ENCODE measurements around the gene UTF1. TPM values are rescaled to one million over a fixed set of nuclear protein-coding genes. Genes with fewer than 3 reads are reported as not detected.
A peak's percentile ranks its signal among the peaks of the same experiment; 100 is the strongest.

UTF1 gene
- total RNA-seq, 2 experiments from 2014 or later = not detected

GRCh38 chr10:133208466-133208865, 21.6 kb upstream of the UTF1 start:
- no peaks in the 10 kb centered on the region for H3K36me3 Mint-ChIP-seq (ENCODE audit: low read depth)
- H3K9me3 Mint-ChIP-seq = no peaks in the 10 kb centered on the region
- CTCF ChIA-PET = no interaction called here
- POLR2A ChIA-PET = no interaction called here
- no peak for DNase-seq
- no peak overlapping the region for H3K27ac Mint-ChIP-seq
- H3K27me3 Mint-ChIP-seq = no peaks in the 10 kb centered on the region
- H3K4me3 Mint-ChIP-seq = no peak overlapping the region
- peaks cover 4% of the 10 kb centered on the region for H3K4me1 Mint-ChIP-seq

- CTCF ChIA-PET = no interaction called here
Measured at GRCh38 chr10:133209117-133209516, 20.9 kb upstream of the UTF1 start.

GRCh38 chr10:133209641-133210040, 20.4 kb upstream of the UTF1 start:
- POLR2A ChIA-PET = no interaction called here
- Mint-ChIP-seq H3K27ac (no peak overlapping the region), H3K36me3 (ENCODE audit: low read depth) (no peaks in the 10 kb centered on the region), H3K4me3 (no peak overlapping the region), H3K4me1 (peaks cover 4% of the 10 kb centered on the region), H3K27me3 (no peaks in the 10 kb centered on the region), H3K9me3 (no peaks in the 10 kb centered on the region)
- CTCF ChIA-PET = no interaction called here
- DNase-seq = no peak

More at GRCh38 chr10:133209117-133209516, 20.9 kb upstream of the UTF1 start:
- Mint-ChIP-seq H3K27me3 (no peaks in the 10 kb centered on the region), H3K36me3 (ENCODE audit: low read depth) (no peaks in the 10 kb centered on the region), H3K4me1 (peaks cover 4% of the 10 kb centered on the region), H3K27ac (no peak overlapping the region), H3K4me3 (no peak overlapping the region), H3K9me3 (no peaks in the 10 kb centered on the region)
- POLR2A ChIA-PET = no interaction called here
- DNase-seq = no peak

GRCh38 chr10:133210398-133211140, 19.4 kb upstream of the UTF1 start:
- no peaks in the 10 kb centered on the region for H3K27me3 Mint-ChIP-seq
- no peak overlapping the region for H3K4me3 Mint-ChIP-seq
- H3K4me1 Mint-ChIP-seq = peaks cover 4% of the 10 kb centered on the region
- H3K36me3 Mint-ChIP-seq (ENCODE audit: low read depth) = no peaks in the 10 kb centered on the region
- CTCF ChIA-PET = interaction anchor here (1.3 kb wide), 1 partner anchor 14 kb away, joined by 3 read pairs; no protein-coding TSS in a partner anchor
- no peaks in the 10 kb centered on the region for H3K9me3 Mint-ChIP-seq
- DNase-seq = peak; percentile 14
- no peak overlapping the region for H3K27ac Mint-ChIP-seq
- POLR2A ChIA-PET = no interaction called here

- Mint-ChIP-seq H3K27me3 (no peaks in the 10 kb centered on the region), H3K4me3 (no peak overlapping the region), H3K9me3 (no peaks in the 10 kb centered on the region), H3K36me3 (ENCODE audit: low read depth) (no peaks in the 10 kb centered on the region), H3K4me1 (peaks cover 4% of the 10 kb centered on the region), H3K27ac (no peak overlapping the region)
- CTCF ChIA-PET = interaction anchor here (1.3 kb wide), 1 partner anchor 13 kb away, joined by 3 read pairs; no protein-coding TSS in a partner anchor
- no peak for DNase-seq
- POLR2A ChIA-PET = no interaction called here
Measured at GRCh38 chr10:133211141-133211830, 18.7 kb upstream of the UTF1 start.

GRCh38 chr10:133211959-133212852, 17.8 kb upstream of the UTF1 start:
- POLR2A ChIA-PET = no interaction called here
- CTCF ChIA-PET = no interaction called here
- Mint-ChIP-seq H3K27ac (peak overlapping the region; percentile 22), H3K36me3 (ENCODE audit: low read depth) (no peaks in the 10 kb centered on the region), H3K27me3 (no peaks in the 10 kb centered on the region), H3K4me3 (no peak overlapping the region), H3K9me3 (no peaks in the 10 kb centered on the region), H3K4me1 (peaks cover 4% of the 10 kb centered on the region)
- no peak for DNase-seq

- H3K9me3 Mint-ChIP-seq = no peaks in the 10 kb centered on the region
- H3K36me3 Mint-ChIP-seq (ENCODE audit: low read depth) = no peaks in the 10 kb centered on the region
- CTCF ChIA-PET = no interaction called here
- no peak for DNase-seq
- H3K27ac Mint-ChIP-seq = no peak overlapping the region
- POLR2A ChIA-PET = no interaction called here
- H3K4me1 Mint-ChIP-seq = peaks cover 4% of the 10 kb centered on the region
- H3K4me3 Mint-ChIP-seq = no peak overlapping the region
- H3K27me3 Mint-ChIP-seq = no peaks in the 10 kb centered on the region
Measured at GRCh38 chr10:133212853-133213494, 17.0 kb upstream of the UTF1 start.

- CTCF ChIA-PET = no interaction called here
- Mint-ChIP-seq H3K36me3 (ENCODE audit: low read depth) (no peaks in the 10 kb centered on the region), H3K27ac (no peak overlapping the region), H3K4me1 (peaks cover 4% of the 10 kb centered on the region), H3K9me3 (no peaks in the 10 kb centered on the region), H3K4me3 (no peak overlapping the region), H3K27me3 (no peaks in the 10 kb centered on the region)
- no peak for DNase-seq
- POLR2A ChIA-PET = no interaction called here
Measured at GRCh38 chr10:133213641-133214467, 16.2 kb upstream of the UTF1 start.

GRCh38 chr10:133214468-133215410, 15.3 kb upstream of the UTF1 start:
- DNase-seq = no peak
- ChIA-PET CTCF (no interaction called here), POLR2A (no interaction called here)
- peaks cover 4% of the 10 kb centered on the region for H3K4me1 Mint-ChIP-seq
- no peak overlapping the region for H3K27ac Mint-ChIP-seq
- no peak overlapping the region for H3K4me3 Mint-ChIP-seq
- H3K27me3 Mint-ChIP-seq = no peaks in the 10 kb centered on the region
- no peaks in the 10 kb centered on the region for H3K36me3 Mint-ChIP-seq (ENCODE audit: low read depth)
- no peaks in the 10 kb centered on the region for H3K9me3 Mint-ChIP-seq

- Mint-ChIP-seq H3K27ac (no peak overlapping the region), H3K27me3 (no peaks in the 10 kb centered on the region), H3K9me3 (no peaks in the 10 kb centered on the region), H3K36me3 (ENCODE audit: low read depth) (no peaks in the 10 kb centered on the region), H3K4me3 (no peak overlapping the region), H3K4me1 (peaks cover under 1% of the 10 kb centered on the region)
- POLR2A ChIA-PET = no interaction called here
- DNase-seq = no peak
- CTCF ChIA-PET = no interaction called here
Measured at GRCh38 chr10:133215586-133215985, 14.4 kb upstream of the UTF1 start.

- H3K4me1 Mint-ChIP-seq = no peaks in the 10 kb centered on the region
- POLR2A ChIA-PET = no interaction called here
- no peak overlapping the region for H3K27ac Mint-ChIP-seq
- H3K27me3 Mint-ChIP-seq = peaks cover 4% of the 10 kb centered on the region
- CTCF ChIA-PET = no interaction called here
- H3K4me3 Mint-ChIP-seq = no peak overlapping the region
- no peaks in the 10 kb centered on the region for H3K36me3 Mint-ChIP-seq (ENCODE audit: low read depth)
- no peak for DNase-seq
- no peaks in the 10 kb centered on the region for H3K9me3 Mint-ChIP-seq
Measured at GRCh38 chr10:133216776-133217175, 13.2 kb upstream of the UTF1 start.

All from activated CD4-positive, alpha-beta T cell treated with anti-CD3 and anti-CD28 coated beads, Interleukin-2, amount 10 ng/mL, durations not matched to agents 7 days and 5 days (primary cell).